Stimulated activated CD8-positive, alpha-beta memory T cell treated with anti-CD3 and anti-CD28 coated beads, Interleukin-12 subunit alpha, Interleukin-12 subunit beta, amount 100 ng/mL, for 24 hours (primary cell): Measurements from ENCODE around the gene ELMO1.

Experiments
- DNase-seq: peaks from one replicate; pipeline ENCODE4 v3.0.0-alpha.2; 2020; ENCODE audit errors: extremely low read depth

Gene ELMO1

DNA sequence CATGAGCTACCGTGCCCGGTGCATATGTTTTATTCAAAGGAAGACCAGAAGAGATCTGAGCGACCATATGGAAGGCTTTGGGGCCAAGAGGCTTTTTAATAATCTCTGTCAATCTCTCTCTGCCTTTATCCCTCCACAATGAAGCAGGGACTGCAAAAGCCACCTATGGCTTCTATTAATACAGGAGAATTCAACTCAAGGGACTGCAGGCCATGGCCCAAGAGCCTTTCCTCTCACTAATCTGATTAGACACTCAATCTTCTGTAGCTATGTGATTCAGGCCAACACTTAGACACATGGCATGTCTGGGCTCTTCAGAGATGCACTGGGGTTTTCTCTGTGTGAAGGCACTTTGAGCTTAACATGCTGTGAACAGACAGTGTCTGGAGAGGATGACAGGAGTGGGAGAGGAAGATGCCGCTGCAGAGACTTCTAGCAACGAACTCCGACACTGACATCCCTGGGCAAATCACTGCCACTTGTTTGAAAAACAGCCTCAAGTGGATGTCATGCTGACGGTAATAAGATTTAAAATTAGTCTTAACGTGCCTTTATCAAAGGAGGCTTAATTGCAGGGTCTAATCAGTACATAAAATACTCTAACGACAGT is 609.9 kb downstream of the ELMO1 start:
- DNase-seq = no peak

DNA sequence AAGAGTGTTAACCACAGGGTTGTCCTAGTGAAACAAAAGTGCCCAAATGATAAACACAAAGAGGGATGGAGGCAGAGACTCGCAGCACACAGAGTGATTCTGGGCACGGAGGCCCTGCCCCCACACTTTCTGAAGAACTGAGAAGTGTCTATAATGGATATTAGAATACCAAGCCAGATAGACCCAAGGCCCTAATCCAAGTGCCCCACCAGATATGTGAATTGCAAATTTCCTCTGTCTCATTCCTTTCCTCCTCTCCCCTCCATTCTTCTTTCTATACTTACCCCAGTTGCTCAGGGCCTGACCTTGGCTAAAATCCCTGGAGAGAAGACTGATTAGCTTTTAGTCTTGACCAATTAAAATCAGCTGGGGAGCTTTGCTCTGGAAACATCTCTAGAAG is 617.6 kb downstream of the ELMO1 start:
- no peak for DNase-seq

DNA sequence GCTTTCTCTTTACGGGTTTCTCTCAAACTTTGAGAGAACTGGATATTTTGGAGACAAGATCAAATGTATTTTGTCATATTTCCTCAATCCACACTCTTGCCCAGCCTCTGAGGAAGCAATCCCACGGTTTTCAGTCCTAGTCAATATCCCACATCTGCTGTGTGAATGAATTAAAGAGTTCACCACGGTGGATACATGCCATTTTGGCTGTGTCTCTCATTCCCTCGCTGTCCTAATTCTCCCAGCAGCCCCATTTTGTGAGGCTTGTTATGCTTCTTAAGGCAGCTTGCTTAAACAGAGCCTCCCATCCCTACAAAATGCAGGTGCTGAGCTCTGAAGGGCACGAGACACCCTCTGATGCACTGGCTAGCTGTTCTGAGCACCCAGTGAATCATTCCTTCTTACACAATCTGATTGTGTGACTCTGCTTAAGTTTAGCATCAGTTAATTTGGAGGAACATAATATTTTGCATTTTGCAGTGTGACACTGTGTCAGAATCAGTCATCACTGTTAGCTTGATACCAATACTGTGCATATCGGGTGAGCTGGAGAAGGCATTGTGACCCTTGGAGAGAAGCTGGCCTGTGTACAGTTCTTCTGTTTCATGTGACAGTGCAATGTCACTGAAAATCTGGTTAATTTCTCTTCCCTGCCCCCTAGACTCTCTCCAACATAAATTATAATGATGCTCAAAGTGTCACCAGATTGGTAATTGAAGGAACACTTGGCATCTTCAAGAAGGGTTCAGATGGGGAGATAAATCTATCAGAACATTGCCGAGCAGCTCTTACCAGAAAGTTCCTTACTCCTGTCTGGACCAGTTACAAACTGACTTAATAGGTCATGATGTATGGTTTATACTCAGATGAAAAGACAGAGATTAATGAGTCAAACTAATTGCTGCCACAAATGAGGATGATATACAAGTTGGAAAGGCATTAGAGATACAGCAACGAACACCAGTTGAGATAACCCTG is 620.6 kb downstream of the ELMO1 start:
- DNase-seq = no peak

DNA sequence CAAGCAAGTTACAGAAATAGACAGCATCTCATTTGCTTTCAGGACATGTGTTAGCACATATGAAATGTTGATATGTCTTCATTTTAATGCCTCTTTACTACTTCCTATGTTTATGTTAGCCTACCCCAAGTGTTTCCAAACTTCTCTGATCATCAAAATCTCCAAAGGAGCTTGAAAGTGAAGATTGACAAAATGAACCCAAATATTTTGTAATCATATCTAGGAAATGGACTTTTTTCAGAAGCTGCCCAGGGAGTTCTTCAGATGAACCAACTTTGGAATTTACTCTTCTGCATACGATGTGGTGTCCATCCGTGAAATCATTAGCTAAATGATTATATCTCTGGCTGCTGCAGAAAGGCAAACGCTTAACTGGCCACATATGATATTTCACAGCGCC is 623.2 kb downstream of the ELMO1 start:
- DNase-seq = no peak

DNA sequence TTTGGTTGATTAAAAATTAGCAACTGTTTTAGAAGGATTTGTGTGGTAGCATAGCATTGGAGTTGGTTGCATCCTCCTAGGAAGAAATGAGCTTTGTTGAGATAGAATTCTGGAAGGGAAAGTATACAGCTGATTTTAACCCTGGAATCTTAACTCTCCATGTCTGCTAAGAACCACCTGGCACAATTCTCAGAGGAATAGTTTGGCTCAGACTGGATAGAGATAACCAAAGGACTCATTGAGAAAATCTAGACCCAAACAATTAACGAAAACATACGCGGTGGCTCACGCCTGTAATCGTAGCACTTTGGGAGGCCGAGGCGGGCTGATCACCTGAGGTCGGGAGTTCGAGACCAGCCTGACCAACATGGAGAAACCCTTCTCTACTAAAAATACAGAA is 625.3 kb downstream of the ELMO1 start:
- DNase-seq = no peak

DNA sequence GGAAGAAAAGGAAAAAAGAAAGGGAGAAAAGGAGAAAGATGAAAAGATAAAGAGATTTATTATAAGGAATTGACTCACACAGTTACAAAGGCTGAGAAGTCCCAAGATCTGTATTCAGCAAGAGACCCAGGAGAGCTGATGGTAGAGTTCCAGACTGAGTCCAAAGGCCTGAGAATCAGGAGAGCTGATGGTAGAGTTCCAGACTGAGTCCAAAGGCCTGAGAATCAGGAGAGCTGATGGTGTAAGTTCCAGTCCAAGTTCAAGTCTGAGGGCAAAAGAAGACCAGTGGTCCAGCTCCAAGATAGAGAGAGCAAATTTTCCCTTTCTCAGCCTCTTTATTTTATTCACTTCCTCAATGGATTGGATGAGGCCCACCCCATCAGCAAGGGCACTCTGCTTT is 627.0 kb downstream of the ELMO1 start:
- DNase-seq = no peak

DNA sequence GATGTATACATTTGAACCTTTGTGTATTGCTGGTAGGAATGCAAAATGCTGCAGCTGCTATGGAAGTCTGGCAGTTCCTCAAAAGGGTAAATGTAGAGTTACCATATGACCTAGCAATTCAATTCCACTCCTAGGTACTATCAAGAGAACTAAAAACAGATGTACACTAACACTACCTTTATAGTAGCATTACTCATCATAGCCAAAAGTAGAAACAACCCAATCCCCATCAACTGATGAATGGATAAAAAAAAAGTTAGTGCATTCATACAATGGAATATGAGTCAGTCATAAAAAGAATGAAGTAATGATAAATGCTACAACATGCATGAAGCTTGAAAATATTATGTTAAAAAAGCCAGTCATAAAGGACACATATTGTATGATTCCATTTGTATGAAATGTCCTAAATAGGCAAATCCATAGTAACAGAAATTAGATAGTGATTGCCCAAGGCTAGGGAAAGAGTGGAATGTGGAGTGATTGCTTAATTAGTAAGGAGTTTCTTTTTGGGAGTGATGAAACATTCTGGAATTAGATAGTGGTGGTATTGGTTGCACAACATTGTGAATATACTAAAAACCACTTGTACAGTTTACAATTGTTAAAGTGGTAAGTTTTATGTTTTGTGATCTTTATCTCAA is 628.0 kb downstream of the ELMO1 start:
- DNase-seq = no peak

DNA sequence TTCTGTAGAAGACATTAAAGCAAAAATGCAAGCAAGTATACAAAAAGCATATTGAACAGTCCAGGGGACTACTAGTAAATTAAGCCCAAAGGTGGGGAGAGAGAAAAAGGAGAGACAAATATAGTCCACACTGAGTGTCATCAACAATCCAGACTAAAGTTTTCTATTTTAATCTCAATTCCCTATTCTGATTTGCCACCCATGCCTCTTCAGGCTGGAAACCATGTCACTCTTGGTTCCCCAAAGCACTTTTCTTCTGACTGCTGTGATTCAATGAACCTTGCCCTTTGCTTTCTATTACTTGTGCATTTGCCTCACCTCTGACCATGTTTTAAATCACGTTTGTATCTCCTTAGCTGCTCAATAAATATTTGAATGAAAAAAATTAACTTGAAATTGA is 629.0 kb downstream of the ELMO1 start:
- DNase-seq = no peak

DNA sequence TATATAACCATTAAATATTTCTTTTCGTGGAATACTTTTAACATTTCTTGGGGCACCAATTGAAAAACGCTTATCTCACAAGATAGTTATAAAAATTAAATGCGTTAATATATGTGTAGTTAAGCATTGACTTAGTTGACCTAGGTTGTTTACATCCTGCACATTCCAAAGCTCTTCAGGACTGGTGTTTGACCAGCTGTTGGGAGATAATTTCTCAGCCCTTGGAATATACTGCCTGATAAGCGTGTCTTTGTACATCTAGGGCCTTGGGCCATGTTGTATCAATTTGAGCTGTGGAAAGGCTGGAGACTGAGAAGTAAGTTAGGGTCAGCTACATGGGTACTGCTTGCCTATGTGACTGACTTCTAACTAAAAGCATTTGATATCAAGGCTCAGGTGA is 634.4 kb downstream of the ELMO1 start:
- no peak for DNase-seq

DNA sequence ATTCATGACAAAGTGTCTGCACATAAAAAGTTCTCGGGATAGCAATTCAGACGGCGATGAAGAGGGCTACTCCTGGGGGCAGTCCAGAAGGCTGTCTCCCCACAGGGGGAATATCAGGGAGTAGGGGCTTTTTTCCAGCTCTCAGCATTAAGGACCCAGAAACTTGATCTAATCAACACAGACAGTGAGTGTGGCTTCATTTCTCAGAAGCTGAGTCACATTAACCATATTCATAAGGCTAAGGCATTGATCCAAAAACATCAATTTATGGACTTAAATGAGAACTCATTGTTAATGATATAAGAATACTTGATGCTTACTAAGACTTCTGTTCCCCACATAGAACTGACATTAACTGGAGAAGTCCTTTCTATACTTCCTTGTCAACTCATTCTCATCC is 636.9 kb downstream of the ELMO1 start:
- no peak for DNase-seq

DNA sequence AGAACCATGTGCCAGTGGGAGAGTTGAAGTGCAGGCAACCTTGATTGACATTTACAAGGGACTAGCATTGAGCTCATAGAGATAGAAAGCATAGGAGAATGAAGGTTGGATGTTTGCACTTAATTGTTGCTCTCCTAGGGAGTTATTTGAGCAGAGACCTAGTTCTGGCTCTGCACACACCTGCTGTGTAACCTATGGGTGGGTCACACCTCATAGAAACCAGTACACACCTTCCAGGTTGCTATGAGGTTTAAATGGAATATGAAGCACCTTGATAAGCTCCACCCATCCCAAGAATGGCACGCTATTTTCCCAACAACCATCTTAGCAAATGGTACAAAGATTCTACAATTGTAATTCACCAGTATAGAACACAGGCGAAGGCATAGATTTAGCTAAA is 638.2 kb downstream of the ELMO1 start:
- no peak for DNase-seq

DNA sequence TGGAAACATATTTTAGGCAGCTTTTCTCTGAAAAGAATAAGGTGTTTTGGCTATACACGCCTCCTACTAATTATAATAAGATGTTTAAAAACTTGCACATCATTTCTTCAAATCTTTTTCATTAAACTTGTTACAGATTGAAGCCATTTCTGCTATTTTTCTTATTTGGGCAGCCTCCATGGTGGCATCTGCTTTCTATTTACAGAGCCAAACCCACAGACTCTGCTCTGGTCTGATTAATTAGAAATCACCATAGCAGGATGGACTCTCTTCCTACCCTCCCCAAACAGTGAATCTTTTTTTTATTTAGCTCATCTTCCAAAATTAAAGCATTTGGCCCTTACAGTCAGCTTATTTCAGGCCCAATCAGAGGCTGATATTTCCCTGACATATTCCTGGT is 638.6 kb downstream of the ELMO1 start:
- DNase-seq = no peak

DNA sequence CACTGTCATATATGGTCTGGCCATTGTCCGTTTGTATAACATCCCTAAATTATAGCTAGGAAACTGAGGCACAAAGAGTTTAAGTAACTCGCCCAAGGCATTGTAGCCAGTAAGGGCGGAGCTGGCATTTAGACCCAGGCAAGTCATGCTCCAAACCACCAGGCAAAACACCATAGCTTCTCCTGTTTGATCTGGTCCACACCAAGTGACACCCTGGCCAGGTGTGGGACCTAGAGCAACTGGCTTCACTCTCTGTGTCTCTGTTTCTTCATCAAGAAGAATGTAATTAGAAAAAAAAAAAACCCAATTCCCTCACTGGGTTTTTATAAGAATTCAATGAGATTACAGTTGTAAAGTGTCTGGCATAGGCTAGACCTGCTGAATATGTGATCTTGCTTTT is 639.2 kb downstream of the ELMO1 start:
- no peak for DNase-seq

DNA sequence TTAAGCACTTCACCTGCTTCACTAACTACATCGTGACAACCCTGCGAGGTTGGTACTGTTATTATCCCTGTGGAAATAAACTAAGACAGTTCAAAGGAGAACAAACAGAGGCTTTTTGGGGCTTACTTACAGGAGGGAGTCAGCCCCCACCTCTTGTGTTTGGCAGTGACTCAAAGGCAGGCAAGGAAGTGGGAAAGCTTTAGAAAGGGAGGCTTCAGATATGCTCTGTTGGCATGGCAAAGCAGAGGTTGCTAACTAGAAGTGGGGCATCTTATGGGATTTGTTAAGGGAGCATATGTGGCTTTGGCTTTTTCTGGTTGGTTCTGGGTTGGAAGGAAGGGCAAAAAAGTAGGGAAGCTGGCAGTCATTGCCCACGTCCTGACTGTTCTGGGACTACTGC is 639.6 kb downstream of the ELMO1 start:
- DNase-seq = no peak

DNA sequence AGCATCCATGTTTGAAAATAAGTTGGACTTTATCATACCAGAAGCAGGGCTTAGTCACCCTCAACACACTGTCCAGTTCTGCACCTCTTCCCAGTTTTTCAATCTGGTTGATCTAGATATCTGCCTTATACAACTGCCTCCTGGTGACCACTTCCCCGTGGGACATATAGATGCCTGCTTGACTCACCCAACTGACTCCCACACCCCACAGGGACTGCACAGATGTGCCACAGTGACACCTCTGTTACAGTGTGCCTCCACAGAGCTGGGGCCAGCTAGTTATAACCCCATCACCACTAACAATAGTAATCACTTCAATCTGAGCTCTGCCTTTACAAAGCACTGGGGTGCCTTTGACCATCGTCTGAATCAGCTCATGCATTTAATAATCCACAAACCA is 641.8 kb downstream of the ELMO1 start:
- DNase-seq = no peak
